Esophagus squamous epithelium (tissue), 5 donors: ENCODE data around the gene CTAG1B. TPM values are rescaled to one million over a fixed set of nuclear protein-coding genes. Genes with fewer than 3 reads are reported as not detected.
"Not testable (repeated sequence)": the region's sequence is repeated elsewhere in the genome, so short reads cannot be mapped to it uniquely, and the experiment has no call there.

Experiments used
- DNase-seq: peaks from one replicate; lab custom pipeline; 2025; lab: John Stamatoyannopoulos, UW
- H3K27ac ChIP-seq, 4 donors: fragments of 200-600 bp; sonication (generic); one replicate each; pipeline ENCODE4 v1.5.1; 2016 to 2019; ENCODE audit warnings: mild to moderate bottlenecking in 1 of 4
- H3K27me3 ChIP-seq, 4 donors: fragments of 200-600 bp; sonication (generic); 1 replicate in 3 of 4; 2 replicates in 1 of 4; pipeline versions ENCODE4 v1.5.1 to v1.6.0; 2017 to 2021; ENCODE audit warnings: antibody characterized with exemption in 1 of 4
- H3K36me3 ChIP-seq, 3 donors: fragments of 200-600 bp; sonication (generic); one replicate each; pipeline ENCODE4 v1.5.1; 2016 to 2019
- H3K4me1 ChIP-seq, 3 donors: fragments of 200-600 bp; sonication (generic); one replicate each; pipeline ENCODE4 v1.5.1; 2017 to 2019
- H3K4me3 ChIP-seq, 4 donors: fragments of 200-600 bp; sonication (generic); 1 replicate in 3 of 4; 2 replicates in 1 of 4; pipeline ENCODE4 v1.5.1; 2016 to 2019; ENCODE audit warnings: mild to moderate bottlenecking in 2 of 4, moderate library complexity in 1 of 4
- H3K9me3 ChIP-seq, 3 donors: fragments of 200-600 bp; sonication (generic); one replicate each; pipeline ENCODE4 v1.5.1; 2016 to 2019
- POLR2A ChIP-seq, 4 donors: fragments of 450-650 bp; IDR thresholded peaks; one replicate each; pipeline ENCODE4 v1.6.1; 2017; ENCODE audit warnings: antibody characterized with exemption in 4 of 4, mild to moderate bottlenecking in 4 of 4, moderate library complexity in 3 of 4
- WGBS, 2 donors: methylation state at CpG; one replicate each; pipeline ENCODE4 v1.1.5; 2018; 5-methylcytosine and 5-hydroxymethylcytosine counted together
- intact Hi-C: fragments of 100-400 bp; cut with DNase I; formaldehyde crosslinking; loops from one replicate; pipeline ENCODE4 v1.15.0; 2022
- total RNA-seq, 4 donors: library from RNA; depleted of rRNA; stranded (reverse); fragments of >200 nt; gene quantifications; one replicate each; pipeline ENCODE4 v1.1.0, GENCODE V29; 2016
- TF ChIP-seq, protein P1 (sequence below), 6 experiments: fragments of 450-650 bp in 4 of 6; fragments of 200-600 bp in 2 of 6; sonication (generic) in 2 of 6; IDR thresholded peaks; one replicate each; pipeline ENCODE4 v1.5.1; 2016 to 2019; ENCODE audit warnings: antibody characterized with exemption in 6 of 6, mild to moderate bottlenecking in 4 of 6, moderate library complexity in 4 of 6
- donor health status: DM: yes; HTN: yes; CAD: no.

The CTAG1B gene
- total RNA-seq, 4 donors from 2014 or later, result not detected

DNA sequence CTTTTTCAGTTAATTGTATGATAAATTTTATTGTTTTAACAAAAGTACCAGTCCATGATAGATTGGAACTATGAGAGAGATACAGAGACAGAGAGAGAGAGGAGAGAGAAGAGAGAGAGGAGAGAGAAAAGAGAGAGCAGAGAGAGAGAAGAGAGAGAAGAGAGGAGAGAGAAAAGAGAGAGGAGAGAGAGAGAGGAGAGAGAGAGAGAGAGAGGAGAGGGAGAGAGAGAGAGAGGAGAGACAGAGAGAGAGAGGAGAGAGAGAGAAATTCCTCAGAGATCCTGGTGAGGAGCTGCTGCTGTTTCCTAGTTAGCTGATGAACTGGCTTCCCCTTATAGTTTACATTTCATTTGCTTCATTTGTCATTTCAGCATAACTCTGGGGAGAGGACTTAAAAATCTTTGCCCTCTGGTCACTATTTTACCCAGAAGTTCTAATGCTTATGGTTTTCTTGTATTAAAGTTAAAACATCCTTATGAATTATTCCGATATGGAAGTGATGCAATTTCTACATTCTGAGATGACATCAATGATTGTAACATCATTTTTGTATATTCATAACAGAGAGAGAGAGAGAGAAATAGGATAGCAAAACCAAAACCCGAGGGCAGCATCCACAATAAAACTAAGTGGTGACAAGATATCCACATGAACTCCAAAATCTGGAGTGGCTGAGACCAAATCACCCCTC, 23.4 kb downstream of the CTAG1B start:
- H3K27ac ChIP-seq, result no peak overlapping the region
- intact Hi-C loops, result no loop called here
- no peaks in the 10 kb centered on the region for H3K36me3 ChIP-seq
- no peaks in the 10 kb centered on the region for H3K27me3 ChIP-seq
- peaks cover 0 to 3% (median 0%) of the 10 kb centered on the region in 3 donors for H3K4me1 ChIP-seq
- TF ChIP-seq POLR2A (IDR thresholded peaks at IDR 0.05), result no peak
- TF ChIP-seq, protein P1, sequence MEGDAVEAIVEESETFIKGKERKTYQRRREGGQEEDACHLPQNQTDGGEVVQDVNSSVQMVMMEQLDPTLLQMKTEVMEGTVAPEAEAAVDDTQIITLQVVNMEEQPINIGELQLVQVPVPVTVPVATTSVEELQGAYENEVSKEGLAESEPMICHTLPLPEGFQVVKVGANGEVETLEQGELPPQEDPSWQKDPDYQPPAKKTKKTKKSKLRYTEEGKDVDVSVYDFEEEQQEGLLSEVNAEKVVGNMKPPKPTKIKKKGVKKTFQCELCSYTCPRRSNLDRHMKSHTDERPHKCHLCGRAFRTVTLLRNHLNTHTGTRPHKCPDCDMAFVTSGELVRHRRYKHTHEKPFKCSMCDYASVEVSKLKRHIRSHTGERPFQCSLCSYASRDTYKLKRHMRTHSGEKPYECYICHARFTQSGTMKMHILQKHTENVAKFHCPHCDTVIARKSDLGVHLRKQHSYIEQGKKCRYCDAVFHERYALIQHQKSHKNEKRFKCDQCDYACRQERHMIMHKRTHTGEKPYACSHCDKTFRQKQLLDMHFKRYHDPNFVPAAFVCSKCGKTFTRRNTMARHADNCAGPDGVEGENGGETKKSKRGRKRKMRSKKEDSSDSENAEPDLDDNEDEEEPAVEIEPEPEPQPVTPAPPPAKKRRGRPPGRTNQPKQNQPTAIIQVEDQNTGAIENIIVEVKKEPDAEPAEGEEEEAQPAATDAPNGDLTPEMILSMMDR (IDR thresholded peaks at IDR 0.05), result no peak
- H3K9me3 ChIP-seq, result no peaks in the 10 kb centered on the region
- DNase-seq, result no peak
- no peak overlapping the region for H3K4me3 ChIP-seq
- 21 to 43% methylated on average over 2 of the region's 2 CpGs for WGBS, 2 donors

DNA sequence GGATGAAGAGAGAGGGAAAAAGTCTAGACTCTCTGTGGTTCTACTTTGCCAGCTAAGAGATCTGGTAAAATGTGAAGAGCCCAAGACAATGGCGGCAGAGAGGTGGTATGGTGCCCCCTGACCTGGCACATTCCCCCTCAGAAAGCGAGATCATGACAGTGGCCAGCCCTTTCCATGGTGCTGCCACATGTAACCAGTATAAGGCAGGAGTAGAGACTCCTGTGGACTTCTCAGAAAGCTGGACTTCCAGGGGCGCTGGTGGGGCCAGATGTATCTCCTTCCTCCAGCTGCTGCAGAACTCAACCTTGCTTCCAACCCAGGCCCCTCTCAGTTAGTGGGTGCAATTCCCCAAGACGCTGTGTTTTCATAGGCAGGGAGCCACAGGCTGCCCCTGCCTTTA, 24.6 kb downstream of the CTAG1B start:
- H3K9me3 ChIP-seq, result no peaks in the 10 kb centered on the region
- TF ChIP-seq, protein P1 (IDR thresholded peaks at IDR 0.05), result no peak
- TF ChIP-seq POLR2A (IDR thresholded peaks at IDR 0.05), result no peak
- 100% methylated on average over 1 of the region's 4 CpGs; no CpG with 5 or more reads in 1 of the 2 donors for WGBS, 2 donors
- no peaks in the 10 kb centered on the region for H3K36me3 ChIP-seq
- no peak overlapping the region for H3K27ac ChIP-seq
- peaks cover 0 to 3% (median 0%) of the 10 kb centered on the region in 3 donors for H3K4me1 ChIP-seq
- H3K27me3 ChIP-seq, result no peaks in the 10 kb centered on the region
- no peak for DNase-seq
- no peak overlapping the region for H3K4me3 ChIP-seq
- intact Hi-C loops, result no loop called here

DNA sequence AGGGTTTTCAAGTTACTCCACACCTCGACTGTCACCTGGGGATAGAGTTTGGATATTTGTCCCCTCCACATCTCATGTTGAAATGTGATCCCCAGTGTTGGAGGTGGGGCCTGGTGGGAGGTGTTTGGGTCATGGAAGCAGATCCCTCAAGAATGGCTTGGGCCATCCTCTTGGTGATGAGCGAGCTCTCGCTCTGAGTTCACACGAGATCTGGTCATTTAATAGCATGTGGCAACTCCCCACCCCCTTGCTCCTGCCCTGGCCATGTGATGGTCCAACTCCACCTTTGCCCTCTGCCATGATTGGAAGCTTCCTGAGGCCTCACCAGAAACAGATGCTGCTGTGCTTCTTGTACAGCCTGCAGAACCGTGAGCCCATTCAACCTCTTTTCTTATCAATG, 25.9 kb downstream of the CTAG1B start:
- H3K4me3 ChIP-seq, result no peak overlapping the region
- intact Hi-C loops, result no loop called here
- no peaks in the 10 kb centered on the region for H3K27me3 ChIP-seq
- 85% methylated on average over 5 of the region's 5 CpGs; no CpG with 5 or more reads in 1 of the 2 donors for WGBS, 2 donors
- no peaks in the 10 kb centered on the region for H3K9me3 ChIP-seq
- peaks cover 0 to 3% (median 0%) of the 10 kb centered on the region in 3 donors for H3K4me1 ChIP-seq
- H3K36me3 ChIP-seq, result no peaks in the 10 kb centered on the region
- no peak overlapping the region for H3K27ac ChIP-seq
- TF ChIP-seq POLR2A (IDR thresholded peaks at IDR 0.05), result no peak
- TF ChIP-seq, protein P1 (IDR thresholded peaks at IDR 0.05), result no peak
- no peak for DNase-seq

DNA sequence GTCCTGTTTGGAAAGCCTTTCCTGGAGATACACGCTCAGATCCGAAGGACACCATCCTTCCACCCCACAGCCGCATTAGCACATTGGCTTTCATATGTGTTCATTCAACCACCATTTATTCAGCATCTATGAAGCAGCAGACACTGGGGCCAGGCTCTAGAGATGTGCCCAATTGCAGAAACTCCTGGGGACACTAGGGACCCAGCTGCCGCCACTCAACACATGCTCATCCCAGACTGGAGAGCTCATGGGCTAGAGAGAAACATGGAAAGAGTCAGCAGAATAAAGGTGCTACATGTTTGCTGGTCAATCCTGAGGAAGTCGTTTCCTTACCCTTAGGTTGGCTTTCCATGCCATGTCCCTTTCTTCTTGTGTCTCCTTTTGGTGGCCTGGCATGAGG, 26.6 kb downstream of the CTAG1B start:
- DNase-seq, result no peak

DNA sequence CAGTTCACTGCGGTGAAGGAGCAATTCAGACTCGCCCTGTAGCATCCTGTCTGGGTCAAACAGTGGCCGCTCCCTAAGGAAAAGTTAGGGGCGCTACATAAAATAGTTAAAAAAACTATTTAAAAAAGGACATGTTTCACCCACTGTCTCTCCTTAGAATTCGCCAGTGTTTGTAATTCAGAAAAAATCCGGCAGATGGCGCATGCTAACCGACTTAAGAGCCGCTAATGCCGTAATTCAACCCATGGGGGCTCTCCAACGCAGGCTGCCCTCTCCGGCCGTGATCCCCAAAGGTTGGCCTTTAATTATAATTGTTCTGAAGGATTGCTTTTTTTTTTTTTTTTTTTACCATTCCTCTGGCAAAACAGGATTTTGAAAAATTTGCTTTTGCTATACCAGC, 28.7 kb downstream of the CTAG1B start:
- H3K9me3 ChIP-seq, H3K4me3 ChIP-seq, DNase-seq, H3K27ac ChIP-seq, H3K27me3 ChIP-seq, intact Hi-C loops, H3K4me1 ChIP-seq, H3K36me3 ChIP-seq: not testable (repeated sequence)
- no CpG with 5 or more reads among the region's 13 CpGs for WGBS, 2 donors

More for the DNA sequence above, 26.6 kb downstream of the CTAG1B start:
- 83 to 85% methylated on average over 4 to 5 of the region's 5 CpGs for WGBS, 2 donors
- intact Hi-C loops, result no loop called here
- no peaks in the 10 kb centered on the region for H3K27me3 ChIP-seq
- no peak overlapping the region for H3K27ac ChIP-seq
- no peak overlapping the region for H3K4me3 ChIP-seq
- H3K9me3 ChIP-seq, result no peaks in the 10 kb centered on the region
- H3K36me3 ChIP-seq, result no peaks in the 10 kb centered on the region
- peaks cover 0 to 3% (median 0%) of the 10 kb centered on the region in 3 donors for H3K4me1 ChIP-seq
- TF ChIP-seq, protein P1 (IDR thresholded peaks at IDR 0.05), result no peak
- TF ChIP-seq POLR2A (IDR thresholded peaks at IDR 0.05), result no peak

DNA sequence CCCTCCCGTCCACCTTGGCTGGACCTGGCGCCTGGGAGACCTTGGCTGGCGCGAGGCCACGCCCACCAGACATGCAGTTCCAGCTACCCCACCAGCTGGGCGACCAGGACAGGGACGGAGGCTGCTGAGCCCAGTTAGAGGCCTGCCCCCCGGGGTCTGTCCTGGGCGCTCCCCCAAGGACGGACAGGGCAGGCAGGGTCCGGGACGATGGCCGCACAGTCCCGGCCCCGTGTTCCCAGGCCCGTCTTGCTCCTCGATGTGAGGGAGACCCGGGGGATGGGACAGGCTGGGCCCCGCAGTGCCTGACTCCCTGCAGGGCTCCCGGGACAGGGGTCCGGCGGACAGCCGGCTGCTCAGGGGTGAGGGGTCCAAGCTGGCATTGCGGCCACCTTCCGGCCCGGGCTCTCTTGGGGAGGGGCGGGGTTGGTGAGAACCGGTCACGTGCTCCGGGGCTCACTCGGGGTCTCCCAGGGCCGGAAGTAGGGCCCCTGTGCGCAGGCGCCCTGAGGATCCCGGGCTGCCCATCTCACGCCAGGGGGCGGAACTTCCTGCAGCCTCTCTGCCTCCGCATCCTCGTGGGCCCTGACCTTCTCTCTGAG, 34.4 kb downstream of the CTAG1B start, which contains the start of gene CTAG1A:
Gene CTAG1A, plus strand, starts transcription at position 549 of the 599 bp plus-strand sequence. CDS start 74 bp downstream, outside the sequence.
- WGBS, 2 donors, result no CpG with 5 or more reads among the region's 39 CpGs
- H3K36me3 ChIP-seq, H3K27ac ChIP-seq, H3K4me3 ChIP-seq, H3K27me3 ChIP-seq, H3K4me1 ChIP-seq, intact Hi-C loops, H3K9me3 ChIP-seq, DNase-seq: not testable (repeated sequence)

DNA sequence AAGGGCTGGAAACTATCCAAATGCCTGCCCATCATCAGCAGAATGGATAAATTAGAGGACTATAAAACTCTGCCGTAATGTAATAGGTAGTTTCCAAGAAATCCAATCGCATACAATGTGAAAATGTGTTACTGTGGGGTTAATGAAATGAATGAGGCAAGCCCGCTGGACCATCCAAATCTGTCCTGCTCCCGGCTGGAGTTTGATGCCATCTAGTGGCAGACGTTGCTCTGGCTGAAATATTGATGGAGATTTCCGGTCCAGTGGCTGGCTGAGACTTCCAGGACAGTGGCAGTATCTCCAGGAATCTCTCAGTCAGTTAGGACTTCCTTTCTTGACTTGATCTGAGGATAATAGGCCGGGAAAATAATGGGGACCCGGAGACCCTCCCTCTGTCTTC, 36.1 kb downstream of the CTAG1B start:
- intact Hi-C loops, H3K9me3 ChIP-seq, H3K4me1 ChIP-seq, H3K4me3 ChIP-seq, DNase-seq, H3K36me3 ChIP-seq, H3K27me3 ChIP-seq, H3K27ac ChIP-seq: not testable (repeated sequence)
- no CpG with 5 or more reads among the region's 8 CpGs for WGBS, 2 donors

DNA sequence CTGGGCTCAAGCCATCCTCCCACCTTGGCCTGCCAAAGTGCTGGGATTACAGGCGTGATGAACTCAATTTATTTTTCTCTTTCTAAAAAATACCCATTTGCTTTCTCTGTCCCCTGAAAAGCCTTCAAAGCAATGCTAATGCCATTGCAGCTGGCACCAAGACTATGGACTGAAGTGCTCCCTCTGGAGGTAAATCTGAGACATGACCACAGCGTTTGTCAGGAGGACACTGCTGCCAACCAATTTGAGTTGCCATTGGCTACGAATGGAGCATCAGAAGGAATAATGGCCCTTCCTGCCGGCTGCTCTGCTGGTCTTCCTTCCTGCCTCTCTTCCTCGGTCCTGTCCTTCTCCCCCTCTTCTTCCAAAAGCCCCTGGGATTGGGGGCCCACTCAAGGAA, 44.0 kb downstream of the CTAG1B start:
- not testable (repeated sequence) for H3K4me1 ChIP-seq, DNase-seq
- no CpG with 5 or more reads among the region's 5 CpGs for WGBS, 2 donors

DNA sequence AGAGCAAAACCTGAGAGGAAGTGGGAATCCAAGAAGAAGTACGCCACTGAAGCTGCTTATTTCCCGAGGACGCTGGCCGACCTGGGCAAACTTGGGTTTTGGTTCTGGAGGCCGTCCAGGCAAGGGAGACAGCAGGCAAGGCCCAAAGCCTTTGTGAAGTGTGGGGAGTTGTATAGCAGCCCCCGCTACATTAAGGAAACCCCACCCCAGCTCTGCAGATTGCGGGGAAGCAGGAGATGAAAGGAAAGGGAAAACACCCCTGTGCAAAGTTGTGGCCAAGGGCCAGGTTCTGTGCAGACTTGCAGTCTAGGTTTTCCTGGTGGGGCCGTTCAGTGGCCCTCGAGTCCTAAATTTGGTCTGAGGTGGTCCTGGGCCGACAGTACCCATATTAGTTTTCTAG, 46.0 kb downstream of the CTAG1B start:
- H3K9me3 ChIP-seq, H3K27ac ChIP-seq, H3K4me1 ChIP-seq, H3K4me3 ChIP-seq, DNase-seq, intact Hi-C loops, H3K27me3 ChIP-seq, H3K36me3 ChIP-seq: not testable (repeated sequence)
- WGBS, 2 donors, result no CpG with 5 or more reads among the region's 10 CpGs

More for the DNA sequence above, 44.0 kb downstream of the CTAG1B start:
- H3K27ac ChIP-seq, H3K9me3 ChIP-seq, H3K36me3 ChIP-seq, H3K4me3 ChIP-seq, H3K27me3 ChIP-seq, intact Hi-C loops: not testable (repeated sequence)
